Peyer's patch (tissue), 4 donors: Measurements from ENCODE around the gene EFS. TPM values are rescaled to one million over a fixed set of nuclear protein-coding genes. Genes with fewer than 3 reads are reported as not detected.

ENCODE experiments used
- DNase-seq, 3 donors: peaks; one replicate each; pipeline ENCODE4 v3.0.0-alpha.2; 2017 to 2019
- H3K27ac ChIP-seq, 4 donors: fragments of 200-600 bp; sonication (generic); one replicate each; pipeline ENCODE4 v1.5.1; 2016 to 2019
- H3K27me3 ChIP-seq, 2 donors: fragments of 200-600 bp; sonication (generic); one replicate each; pipeline ENCODE4 v1.5.1; 2019
- H3K36me3 ChIP-seq, 3 donors: fragments of 200-600 bp; sonication (generic); one replicate each; pipeline ENCODE4 v1.5.1; 2016 to 2019
- H3K4me1 ChIP-seq, 4 donors: fragments of 200-600 bp; sonication (generic); one replicate each; pipeline ENCODE4 v1.5.1; 2016 to 2019
- H3K4me3 ChIP-seq, 4 donors: fragments of 200-600 bp; sonication (generic); 1 replicate in 3 of 4; 2 replicates in 1 of 4; pipeline ENCODE4 v1.5.1; 2016 to 2019; ENCODE audit warnings: mild to moderate bottlenecking in 1 of 4
- H3K9me3 ChIP-seq, 4 donors: fragments of 200-600 bp; sonication (generic); one replicate each; pipeline ENCODE4 v1.5.1; 2016 to 2019; ENCODE audit warnings: mild to moderate bottlenecking in 1 of 4
- POLR2A ChIP-seq, 2 donors: fragments of 450-650 bp; IDR thresholded peaks; one replicate each; pipeline ENCODE4 v1.5.1; 2017; ENCODE audit warnings: antibody characterized with exemption in 2 of 2, mild to moderate bottlenecking in 2 of 2, moderate library complexity in 2 of 2
- total RNA-seq, 4 donors: library from RNA; depleted of rRNA; stranded (reverse); fragments of >200 nt; gene quantifications; one replicate each; pipeline ENCODE4 v1.1.0, GENCODE V29; 2016
- TF ChIP-seq, protein P1 (sequence below), 6 experiments: fragments of 450-650 bp in 4 of 6; fragments of 200-600 bp in 2 of 6; sonication (generic) in 1 of 6; IDR thresholded peaks; one replicate each; pipeline ENCODE4 v1.5.1; 2017 to 2019; ENCODE audit warnings: antibody characterized with exemption in 6 of 6, mild to moderate bottlenecking in 3 of 6, moderate library complexity in 1 of 6

EFS gene
- total RNA-seq, 4 donors from 2014 or later = 2.1 to 4.4 (median 4.1) TPM; not detected in 1

DNA sequence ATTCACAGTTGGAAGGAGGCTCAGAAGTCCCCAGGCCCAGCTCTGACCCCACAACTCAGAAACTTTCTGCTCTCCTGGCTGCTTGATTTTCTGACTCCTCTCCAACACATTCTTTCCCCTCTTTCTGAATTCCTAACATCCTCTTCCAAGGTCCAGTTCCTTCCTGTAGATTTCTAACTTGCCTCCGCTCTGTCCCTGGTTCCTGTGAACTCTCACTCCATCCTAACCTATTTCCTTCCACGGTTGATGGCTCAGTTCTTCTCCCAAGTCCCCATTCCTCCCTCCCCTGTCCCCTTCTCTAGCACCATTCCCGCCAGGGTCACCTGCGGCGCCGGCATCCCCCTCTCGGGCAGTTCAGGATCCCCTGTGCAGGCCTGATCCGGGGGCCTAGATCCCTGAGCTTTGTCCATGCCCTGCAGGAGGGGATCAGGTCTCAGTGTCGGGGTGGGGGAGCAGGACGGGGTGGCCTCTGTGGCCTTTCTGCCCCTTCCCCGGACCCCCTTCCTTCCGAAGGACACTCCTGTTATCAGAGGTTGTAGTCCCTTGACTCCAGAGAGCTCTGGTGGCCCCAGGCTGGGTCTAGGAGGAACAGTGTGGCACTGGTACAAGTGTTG lies 6.3 kb downstream of the EFS start:
- TF ChIP-seq POLR2A (IDR thresholded peaks at IDR 0.05) = no peak
- TF ChIP-seq, protein P1, sequence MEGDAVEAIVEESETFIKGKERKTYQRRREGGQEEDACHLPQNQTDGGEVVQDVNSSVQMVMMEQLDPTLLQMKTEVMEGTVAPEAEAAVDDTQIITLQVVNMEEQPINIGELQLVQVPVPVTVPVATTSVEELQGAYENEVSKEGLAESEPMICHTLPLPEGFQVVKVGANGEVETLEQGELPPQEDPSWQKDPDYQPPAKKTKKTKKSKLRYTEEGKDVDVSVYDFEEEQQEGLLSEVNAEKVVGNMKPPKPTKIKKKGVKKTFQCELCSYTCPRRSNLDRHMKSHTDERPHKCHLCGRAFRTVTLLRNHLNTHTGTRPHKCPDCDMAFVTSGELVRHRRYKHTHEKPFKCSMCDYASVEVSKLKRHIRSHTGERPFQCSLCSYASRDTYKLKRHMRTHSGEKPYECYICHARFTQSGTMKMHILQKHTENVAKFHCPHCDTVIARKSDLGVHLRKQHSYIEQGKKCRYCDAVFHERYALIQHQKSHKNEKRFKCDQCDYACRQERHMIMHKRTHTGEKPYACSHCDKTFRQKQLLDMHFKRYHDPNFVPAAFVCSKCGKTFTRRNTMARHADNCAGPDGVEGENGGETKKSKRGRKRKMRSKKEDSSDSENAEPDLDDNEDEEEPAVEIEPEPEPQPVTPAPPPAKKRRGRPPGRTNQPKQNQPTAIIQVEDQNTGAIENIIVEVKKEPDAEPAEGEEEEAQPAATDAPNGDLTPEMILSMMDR (IDR thresholded peaks at IDR 0.05) = no peak
- Histone ChIP-seq H3K4me3 (no peak overlapping the region), H3K4me1 (peaks cover 0 to 9% (median 0%) of the 10 kb centered on the region in 4 donors), H3K36me3 (no peaks in the 10 kb centered on the region), H3K27ac (no peak overlapping the region), H3K9me3 (no peaks in the 10 kb centered on the region), H3K27me3 (no peaks in the 10 kb centered on the region)
- DNase-seq = peak in 1 of 3 donors; percentile 26

DNA sequence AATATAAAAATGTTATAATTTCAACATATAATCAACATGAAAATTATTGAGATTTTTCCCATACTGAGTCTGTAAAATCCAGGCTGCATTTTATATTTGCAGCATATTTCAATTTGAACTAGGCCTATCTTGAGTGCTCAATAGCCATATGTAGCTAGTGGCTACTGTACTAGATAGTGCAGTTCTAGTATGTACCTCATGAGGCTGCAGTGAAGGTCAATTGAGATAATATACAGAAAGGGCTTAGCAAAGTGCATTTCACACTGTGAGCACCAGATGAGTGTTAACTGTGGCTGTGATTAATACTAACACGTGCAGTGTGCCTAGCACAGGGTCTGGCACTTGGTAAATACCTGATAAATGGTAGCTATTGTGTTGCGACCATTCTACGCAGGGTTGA lies 6.9 kb downstream of the EFS start:
- Histone ChIP-seq H3K4me3 (no peak overlapping the region), H3K27ac (no peak overlapping the region), H3K27me3 (no peaks in the 10 kb centered on the region), H3K4me1 (peaks cover 0 to 10% (median 0%) of the 10 kb centered on the region in 4 donors), H3K36me3 (no peaks in the 10 kb centered on the region), H3K9me3 (no peaks in the 10 kb centered on the region)
- TF ChIP-seq, protein P1 (IDR thresholded peaks at IDR 0.05) = no peak
- TF ChIP-seq POLR2A (IDR thresholded peaks at IDR 0.05) = no peak
- DNase-seq = peak in 1 of 3 donors; percentile 10

DNA sequence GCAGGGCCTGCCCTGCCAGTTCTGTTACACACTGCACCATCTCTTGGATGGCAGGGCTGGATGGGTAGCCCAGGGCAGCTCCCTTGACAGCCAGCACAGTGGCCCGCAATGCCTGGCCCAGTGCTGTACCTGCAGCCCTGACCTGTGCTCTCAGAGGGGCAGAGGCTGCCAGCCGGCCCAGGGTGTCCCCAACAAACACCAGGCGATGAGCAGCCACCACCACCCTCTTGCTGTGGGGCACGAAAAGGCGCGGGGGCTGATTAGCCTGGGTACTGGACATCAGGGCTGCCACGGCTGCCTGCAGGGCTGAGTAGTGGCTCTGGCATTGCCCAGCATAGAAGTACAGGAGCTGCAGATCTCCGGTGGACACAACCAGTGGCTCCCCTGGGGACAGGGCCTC lies 7.7 kb downstream of the EFS start:
- TF ChIP-seq, protein P1 (IDR thresholded peaks at IDR 0.05) = no peak
- TF ChIP-seq POLR2A (IDR thresholded peaks at IDR 0.05) = no peak
- Histone ChIP-seq H3K27me3 (no peaks in the 10 kb centered on the region), H3K4me3 (no peak overlapping the region), H3K27ac (no peak overlapping the region), H3K9me3 (no peaks in the 10 kb centered on the region), H3K4me1 (peaks cover 0 to 16% (median 3%) of the 10 kb centered on the region in 4 donors), H3K36me3 (no peaks in the 10 kb centered on the region)
- peak in 1 of 3 donors; percentile 36 for DNase-seq

DNA sequence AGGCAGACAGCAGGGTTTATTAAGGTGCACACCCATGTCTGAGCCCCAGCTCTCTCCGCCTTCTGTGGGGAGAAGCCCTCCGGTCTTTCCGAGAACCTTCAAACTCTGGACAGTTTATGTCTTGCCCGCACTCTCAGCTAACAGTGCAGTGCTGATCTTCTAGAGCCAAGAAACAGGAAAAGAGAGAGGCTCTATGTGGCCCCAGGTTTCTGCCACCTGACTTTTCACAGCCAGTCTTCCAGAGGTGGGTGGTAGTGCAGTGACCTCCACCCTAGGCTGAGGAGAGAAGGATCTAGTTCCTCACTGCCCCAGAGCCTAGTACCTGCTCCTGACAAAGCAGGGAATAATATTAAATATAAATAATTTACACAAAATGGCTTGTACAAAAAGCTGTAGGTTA lies 8.3 kb downstream of the EFS start:
- H3K4me3 ChIP-seq = no peak overlapping the region
- TF ChIP-seq, protein P1 (IDR thresholded peaks at IDR 0.05) = no peak
- no peak for TF ChIP-seq POLR2A (IDR thresholded peaks at IDR 0.05)
- H3K36me3 ChIP-seq = no peaks in the 10 kb centered on the region

DNA sequence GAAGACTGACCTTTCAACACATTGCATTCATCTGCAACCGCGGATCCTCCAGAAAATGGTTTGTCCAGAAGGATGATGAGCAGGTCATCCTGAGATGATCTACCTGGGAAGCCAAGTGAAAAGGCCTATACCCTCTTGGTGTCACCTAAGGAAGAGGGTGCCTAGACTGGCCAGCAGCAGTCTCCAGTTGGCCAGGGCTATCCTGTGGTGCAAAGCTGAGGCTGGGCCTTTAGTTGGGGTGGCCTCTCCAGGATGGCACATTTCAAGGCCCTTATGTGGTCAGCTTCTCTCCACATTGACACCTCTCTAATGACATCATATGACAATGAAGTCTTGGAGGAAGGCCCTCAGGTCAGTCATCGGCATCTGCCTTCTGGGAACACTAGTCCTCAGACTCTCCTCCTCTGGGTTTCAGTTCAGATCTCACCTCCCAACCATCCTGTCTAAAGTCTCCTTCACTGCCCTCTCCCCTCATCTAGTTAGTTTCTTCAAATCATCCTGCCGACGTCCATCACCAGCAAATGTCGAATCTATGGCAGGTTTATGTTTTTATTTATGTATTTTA lies 9.0 kb downstream of the EFS start:
- DNase-seq = peak in 1 of 3 donors; percentile 9

More for the DNA sequence above, 8.3 kb downstream of the EFS start:
- Histone ChIP-seq H3K4me1 (peaks cover 0 to 16% (median 6%) of the 10 kb centered on the region in 4 donors), H3K9me3 (no peaks in the 10 kb centered on the region), H3K27ac (no peak overlapping the region), H3K27me3 (peaks cover 0 to 5% of the 10 kb centered on the region in 2 donors)
- peak in 1 of 3 donors; percentile 6 for DNase-seq

More for the DNA sequence above, 9.0 kb downstream of the EFS start:
- Histone ChIP-seq H3K4me3 (no peak overlapping the region), H3K36me3 (no peaks in the 10 kb centered on the region), H3K27ac (no peak overlapping the region), H3K4me1 (peaks cover 0 to 16% (median 6%) of the 10 kb centered on the region in 4 donors), H3K27me3 (peaks cover 0 to 6% of the 10 kb centered on the region in 2 donors), H3K9me3 (no peaks in the 10 kb centered on the region)
- TF ChIP-seq POLR2A (IDR thresholded peaks at IDR 0.05) = no peak
- TF ChIP-seq, protein P1 (IDR thresholded peaks at IDR 0.05) = no peak
